HEK293 (cell line): Measurements from ENCODE around the gene CHRNA4.

Experiments used
- CTCF ChIA-PET: fragments of 350-600 bp; formaldehyde crosslinking; extraction: SDS; loops from one replicate; lab custom pipeline; 2021; ENCODE audit warnings: antibody characterized with exemption; lab: Yijun Ruan, JAX
- POLR2A ChIA-PET: fragments of 300-600 bp; formaldehyde crosslinking; extraction: SDS; loops from one replicate; lab custom pipeline; 2020; ENCODE audit warnings: antibody characterized with exemption, inconsistent platforms; lab: Yijun Ruan, JAX
- H3K27ac ChIP-seq: fragments of 200-500 bp; sonication (Bioruptor generic); 2 replicates; pipeline ENCODE4 v1.5.1; 2014; ENCODE audit warnings: low read depth, low read length, control low read depth, inconsistent platforms; ENCODE audit errors: extremely low read depth
- H3K36me3 ChIP-seq, 2 experiments: fragments of 200-500 bp in 1 of 2; sonication (Bioruptor generic) in 1 of 2; 1 replicate in 1 of 2; 2 replicates in 1 of 2; pipeline ENCODE4 v1.5.1; 2014 to 2017; ENCODE audit warnings: inconsistent platforms in 2 of 2, low read length in 2 of 2; ENCODE audit not compliant: control insufficient read depth in 2 of 2, insufficient read depth in 1 of 2
- H3K4me1 ChIP-seq: fragments of 200-500 bp; sonication (Bioruptor generic); 2 replicates; pipeline ENCODE4 v1.5.1; 2014; ENCODE audit warnings: mild to moderate bottlenecking, low read length, inconsistent platforms; ENCODE audit not compliant: control insufficient read depth, insufficient read depth
- H3K4me3 ChIP-seq: 2 replicates; pipeline ENCODE4 v1.5.1; 2011; ENCODE audit warnings: low read depth, mild to moderate bottlenecking, control low read depth, low read length, moderate library complexity
- H3K9me3 ChIP-seq: fragments of 200-500 bp; sonication (Bioruptor generic); 2 replicates; pipeline ENCODE4 v1.5.1; 2014; ENCODE audit warnings: low read depth, low read length, inconsistent platforms; ENCODE audit not compliant: control insufficient read depth, insufficient read depth
- ELK4 ChIP-seq: IDR thresholded peaks from 2 replicates; pipeline ENCODE4 v1.6.1; 2011; ENCODE audit warnings: mild to moderate bottlenecking, low read depth, low read length, borderline replicate concordance
- GFI1B ChIP-seq: fragments of 450-650 bp; formaldehyde crosslinking; IDR thresholded peaks from 2 replicates; pipeline ENCODE4 v1.5.1; 2016; ENCODE audit warnings: missing biosample characterization, missing genetic modification characterization
- GLI2 ChIP-seq: fragments of 450-650 bp; formaldehyde crosslinking; IDR thresholded peaks from 2 replicates; pipeline ENCODE4; 2017; ENCODE audit warnings: missing biosample characterization, missing genetic modification characterization, low read depth, borderline replicate concordance
- KLF10 ChIP-seq: fragments of 450-650 bp; IDR thresholded peaks from 2 replicates; pipeline ENCODE4 v1.5.1; 2018; ENCODE audit warnings: missing biosample characterization, mild to moderate bottlenecking, missing genetic modification characterization
- OVOL3 ChIP-seq: fragments of 450-650 bp; formaldehyde crosslinking; IDR thresholded peaks from 2 replicates; pipeline ENCODE4 v1.5.1; 2016; ENCODE audit warnings: missing biosample characterization, missing genetic modification characterization
- SCRT1 ChIP-seq: fragments of 450-650 bp; formaldehyde crosslinking; IDR thresholded peaks from 2 replicates; pipeline ENCODE4 v1.5.1; 2016; ENCODE audit warnings: missing biosample characterization, missing genetic modification characterization, borderline replicate concordance
- ZBTB48 ChIP-seq: fragments of 450-650 bp; formaldehyde crosslinking; IDR thresholded peaks from 2 replicates; pipeline ENCODE4 v1.5.1; 2016; ENCODE audit warnings: missing biosample characterization, missing genetic modification characterization
- ZBTB7A ChIP-seq: fragments of 450-650 bp; formaldehyde crosslinking; IDR thresholded peaks from 2 replicates; pipeline ENCODE4 v1.5.1; 2016; ENCODE audit warnings: low read depth, missing biosample characterization, missing genetic modification characterization
- ZBTB8A ChIP-seq: fragments of 450-650 bp; formaldehyde crosslinking; IDR thresholded peaks from 2 replicates; pipeline ENCODE4 v1.5.1; 2016; ENCODE audit warnings: missing biosample characterization, missing genetic modification characterization
- ZEB2 ChIP-seq: fragments of 450-650 bp; formaldehyde crosslinking; IDR thresholded peaks from 2 replicates; pipeline ENCODE4 v1.5.1; 2016; ENCODE audit warnings: missing biosample characterization, missing genetic modification characterization
- ZFHX2 ChIP-seq: fragments of 450-650 bp; formaldehyde crosslinking; conservative IDR thresholded peaks from 2 replicates; pipeline ENCODE4 v1.5.1; 2016; ENCODE audit warnings: missing biosample characterization, missing genetic modification characterization
- ZNF335 ChIP-seq: fragments of 450-650 bp; formaldehyde crosslinking; conservative IDR thresholded peaks from 2 replicates; pipeline ENCODE4 v1.5.1; 2016; ENCODE audit warnings: missing biosample characterization, missing genetic modification characterization
- ZNF473 ChIP-seq: fragments of 450-650 bp; formaldehyde crosslinking; IDR thresholded peaks from 2 replicates; pipeline ENCODE4 v1.5.1; 2017; ENCODE audit warnings: missing biosample characterization, missing genetic modification characterization
- ZNF571 ChIP-seq: fragments of 450-650 bp; formaldehyde crosslinking; IDR thresholded peaks from 2 replicates; pipeline ENCODE4 v1.5.0; 2017; ENCODE audit warnings: missing biosample characterization, missing genetic modification characterization
- TF ChIP-seq, protein P1 (sequence below): fragments of 450-650 bp; IDR thresholded peaks from 2 replicates; pipeline ENCODE4 v1.5.1; 2018; ENCODE audit warnings: missing biosample characterization, mild to moderate bottlenecking, missing genetic modification characterization

The CHRNA4 gene

GRCh38 chr20:63294536-63294900 lies 66.6 kb downstream of the CHRNA4 start:
- Histone ChIP-seq H3K36me3 (peaks cover 0 to 1% of the 10 kb centered on the region in 2 experiments; a peak in 1 of 3 replicates), H3K4me1 (no peaks in the 10 kb centered on the region), H3K4me3 (no peak overlapping the region), H3K9me3 (no peaks in the 10 kb centered on the region), H3K27ac (no peak overlapping the region)
- CTCF ChIA-PET, result interaction anchor here (0.8 to 7.4 kb wide), 4 partner anchors 15 to 87 kb away, joined by 4 to 85 read pairs (median 6); no protein-coding TSS in a partner anchor
- TF ChIP-seq ZFHX2 (tag by site-specific recombination) (0 out of 2 replicates have a peak, but pooled peaks have one; percentile 11), OVOL3 (no peak)
- POLR2A ChIA-PET, result interaction anchor here (0.7 kb wide), 1 partner anchor 879 kb away, joined by 3 read pairs; no protein-coding TSS in a partner anchor

- H3K27ac ChIP-seq, result no peak overlapping the region
- POLR2A ChIA-PET, result interaction anchor here (0.6 to 0.7 kb wide), 2 partner anchors 231 to 879 kb away, joined by 3 to 4 read pairs; no protein-coding TSS in a partner anchor
Measured at GRCh38 chr20:63293871-63294535, 67.1 kb downstream of the CHRNA4 start.

GRCh38 chr20:63293456-63293855 lies 67.7 kb downstream of the CHRNA4 start:
- Histone ChIP-seq H3K9me3 (no peaks in the 10 kb centered on the region), H3K27ac (no peak overlapping the region), H3K36me3 (peaks cover 0 to 12% of the 10 kb centered on the region in 2 experiments; a peak in 1 of 3 replicates), H3K4me1 (no peaks in the 10 kb centered on the region), H3K4me3 (no peak overlapping the region)
- CTCF ChIA-PET, result interaction anchor here (2.1 to 7.4 kb wide), 2 partner anchors 17 to 69 kb away, joined by 8 to 85 read pairs; no protein-coding TSS in a partner anchor
- POLR2A ChIA-PET, result interaction anchor here (0.6 kb wide), 1 partner anchor 232 kb away, joined by 4 read pairs; no protein-coding TSS in a partner anchor
- no peak for TF ChIP-seq KLF10 (tag by site-specific recombination)
- no peak for TF ChIP-seq ZBTB7A
- TF ChIP-seq ZBTB48 (tag by site-specific recombination), result no peak
- TF ChIP-seq ZNF473, result no peak
- no peak for TF ChIP-seq ZEB2
- TF ChIP-seq SCRT1 (tag by site-specific recombination), result no peak
- TF ChIP-seq ELK4, result no peak
- TF ChIP-seq ZBTB8A (tag by site-specific recombination), result no peak

More at GRCh38 chr20:63293871-63294535, 67.1 kb downstream of the CHRNA4 start:
- CTCF ChIA-PET, result interaction anchor here (2.1 to 7.4 kb wide), 2 partner anchors 16 to 69 kb away, joined by 8 to 85 read pairs; no protein-coding TSS in a partner anchor
- H3K36me3 ChIP-seq, result peaks cover 0 to 6% of the 10 kb centered on the region in 2 experiments; a peak in 1 of 3 replicates
- no peaks in the 10 kb centered on the region for H3K9me3 ChIP-seq
- no peaks in the 10 kb centered on the region for H3K4me1 ChIP-seq
- no peak overlapping the region for H3K4me3 ChIP-seq
- TF ChIP-seq ZNF571 (tag by site-specific recombination) (no peak), ZFHX2 (tag by site-specific recombination) (no peak), GLI2 (tag by site-specific recombination) (no peak), ZNF335 (no peak), GFI1B (tag by site-specific recombination) (no peak)
- TF ChIP-seq, protein P1, sequence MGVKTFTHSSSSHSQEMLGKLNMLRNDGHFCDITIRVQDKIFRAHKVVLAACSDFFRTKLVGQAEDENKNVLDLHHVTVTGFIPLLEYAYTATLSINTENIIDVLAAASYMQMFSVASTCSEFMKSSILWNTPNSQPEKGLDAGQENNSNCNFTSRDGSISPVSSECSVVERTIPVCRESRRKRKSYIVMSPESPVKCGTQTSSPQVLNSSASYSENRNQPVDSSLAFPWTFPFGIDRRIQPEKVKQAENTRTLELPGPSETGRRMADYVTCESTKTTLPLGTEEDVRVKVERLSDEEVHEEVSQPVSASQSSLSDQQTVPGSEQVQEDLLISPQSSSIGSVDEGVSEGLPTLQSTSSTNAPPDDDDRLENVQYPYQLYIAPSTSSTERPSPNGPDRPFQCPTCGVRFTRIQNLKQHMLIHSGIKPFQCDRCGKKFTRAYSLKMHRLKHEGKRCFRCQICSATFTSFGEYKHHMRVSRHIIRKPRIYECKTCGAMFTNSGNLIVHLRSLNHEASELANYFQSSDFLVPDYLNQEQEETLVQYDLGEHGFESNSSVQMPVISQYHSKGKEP, result no peak
